CD4-positive, alpha-beta T cell treated with Interleukin-4 for 1 hour (primary cell): ENCODE data around the gene BIRC3.
"Not testable (repeated sequence)": the region's sequence is repeated elsewhere in the genome, so short reads cannot be mapped to it uniquely, and the experiment has no call there.

ENCODE experiments used
- DNase-seq, 2 donors: peaks; one replicate each; pipeline ENCODE4 v3.0.0-alpha.2; 2020 to 2022

BIRC3 gene

DNA sequence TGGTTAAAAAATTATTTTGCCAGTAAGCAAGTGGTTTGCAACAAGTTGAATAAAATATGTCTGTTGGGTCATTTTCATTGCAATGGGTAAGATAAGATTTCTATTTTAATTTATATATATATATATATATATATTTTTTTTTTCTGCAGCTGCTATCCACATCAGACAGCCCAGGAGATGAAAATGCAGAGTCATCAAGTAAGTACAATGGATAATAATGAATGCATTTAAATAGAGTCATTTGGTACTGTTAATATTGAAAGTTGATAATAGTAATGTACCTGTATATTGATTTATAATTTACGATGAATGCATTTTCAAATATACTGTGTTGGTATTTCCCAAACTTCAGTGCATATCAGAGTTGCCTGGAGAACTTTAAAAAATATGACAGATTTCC, 11.5 kb downstream of the BIRC3 start:
- no peak for DNase-seq

DNA sequence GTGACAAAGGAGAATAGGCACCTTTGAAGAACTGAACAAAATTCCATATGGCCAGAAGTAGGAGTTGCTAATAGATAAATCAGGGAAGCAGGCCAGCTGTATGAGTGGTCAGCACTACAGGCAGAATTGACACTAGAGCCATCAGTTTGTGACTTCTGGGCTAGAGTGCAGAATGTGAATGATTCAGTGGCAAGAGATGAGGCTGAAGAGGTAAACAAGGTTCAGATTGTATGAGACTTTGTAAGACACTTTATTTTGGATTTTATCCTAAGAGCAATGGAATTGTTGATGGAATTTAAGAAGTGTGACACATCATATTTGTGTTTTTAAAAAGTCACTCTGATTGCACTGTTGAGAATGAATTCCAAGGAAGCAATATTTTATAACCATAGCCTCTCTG, 12.9 kb downstream of the BIRC3 start:
- no peak for DNase-seq

DNA sequence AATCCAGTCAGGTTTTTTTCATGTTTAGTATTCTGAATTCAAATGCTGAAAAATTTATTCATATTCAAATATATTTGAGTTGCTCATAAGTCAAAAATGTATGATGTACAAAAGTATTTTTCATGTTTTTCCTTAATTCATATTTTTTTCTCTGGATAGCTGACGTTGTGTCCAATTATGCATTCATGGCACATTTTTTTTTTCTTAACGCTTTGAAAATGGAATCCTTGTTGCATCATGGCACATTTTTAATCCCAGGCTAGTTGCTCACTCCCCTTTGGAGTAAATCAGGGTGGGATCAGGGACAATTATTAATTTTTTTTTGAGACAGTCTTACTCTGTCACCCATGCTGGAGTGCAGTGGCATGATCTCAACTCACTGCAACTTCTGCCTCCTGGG, 14.1 kb downstream of the BIRC3 start:
- DNase-seq: no peak

DNA sequence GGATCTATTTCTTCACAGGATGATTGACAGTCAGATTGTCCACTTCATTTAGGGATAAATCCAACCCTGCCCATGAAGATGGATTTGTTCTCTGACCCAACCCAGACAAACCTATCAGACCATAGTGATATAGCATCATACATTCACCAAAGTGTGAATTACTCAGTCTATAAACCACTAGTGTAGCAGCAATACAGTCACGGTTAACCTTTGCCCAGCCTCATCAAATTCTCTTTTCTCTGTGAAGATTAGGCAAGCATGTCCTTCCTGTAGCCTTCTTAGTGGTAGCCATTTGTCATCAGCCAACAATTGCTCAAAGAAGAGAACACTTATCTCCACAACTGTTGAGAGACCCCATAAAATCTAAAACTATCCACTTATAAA, 15.3 kb downstream of the BIRC3 start:
- DNase-seq: no peak

DNA sequence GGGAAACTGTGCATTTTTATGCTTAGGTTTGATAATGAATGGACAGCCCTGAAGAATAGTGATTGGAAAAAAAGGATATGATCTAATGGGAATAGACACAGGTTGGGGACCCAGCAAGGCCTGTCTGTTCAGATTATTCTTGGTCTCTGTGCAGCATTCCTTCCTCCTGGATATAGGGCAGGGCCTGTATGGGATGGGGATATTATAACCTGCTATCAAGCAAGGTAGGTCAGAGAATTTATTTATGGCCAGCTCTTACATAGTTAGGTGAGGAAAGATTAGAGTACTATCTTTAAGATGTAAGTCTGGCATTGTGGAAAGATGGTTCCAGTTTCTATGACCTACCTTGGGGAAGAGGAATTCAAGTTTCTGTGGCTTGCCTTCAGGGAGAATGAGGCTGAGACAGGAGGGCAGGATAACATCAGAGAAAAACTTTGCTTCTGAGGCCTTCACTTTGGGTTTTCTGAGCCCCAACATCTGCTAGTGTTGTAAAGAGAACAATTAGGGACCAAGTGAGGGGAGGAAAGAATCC, 21.3 kb downstream of the BIRC3 start:
- no peak for DNase-seq

DNA sequence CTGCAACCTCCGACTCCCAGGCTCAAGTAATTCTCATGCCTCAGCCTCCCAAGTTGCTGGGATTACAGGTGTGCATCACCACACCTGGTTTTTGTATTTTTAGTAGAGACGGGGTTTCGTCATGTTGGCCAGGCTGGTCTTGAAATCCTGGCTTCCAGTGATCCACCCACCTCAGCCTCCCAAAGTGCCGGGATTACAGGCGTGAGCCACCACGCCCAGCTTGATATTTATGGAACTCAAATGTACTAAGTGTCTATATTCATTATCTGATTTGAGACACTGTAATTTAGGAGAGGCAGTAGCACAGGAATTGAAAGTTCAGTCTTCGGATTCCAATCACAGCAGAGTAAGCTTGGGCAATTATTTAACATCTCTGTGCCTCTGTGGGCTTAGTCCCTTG, 24.0 kb downstream of the BIRC3 start:
- not testable (repeated sequence) for DNase-seq

DNA sequence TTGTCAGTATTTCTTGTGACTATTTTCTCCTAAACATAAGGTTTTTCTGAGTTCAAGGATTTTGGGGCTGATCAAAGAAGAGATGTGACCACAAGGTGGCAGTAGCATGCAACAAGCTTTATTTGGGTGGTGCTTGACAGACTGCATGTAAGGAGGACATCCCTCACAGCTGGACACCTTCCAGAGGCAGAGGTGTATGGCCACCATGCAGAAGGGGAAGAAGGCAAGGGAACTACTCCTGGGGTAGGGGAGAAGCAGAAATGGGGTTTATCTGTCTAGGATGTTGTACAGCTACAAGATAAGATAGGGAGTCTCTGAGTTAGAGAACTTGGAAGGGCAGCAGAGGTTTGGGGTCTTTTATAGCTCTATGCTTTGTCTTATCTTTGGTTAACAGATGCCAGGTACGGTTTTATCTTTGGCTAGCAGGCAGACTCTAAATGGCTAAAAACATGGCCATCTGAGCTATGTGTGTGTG, 24.6 kb downstream of the BIRC3 start:
- DNase-seq: peak; percentile 80 to 84

DNA sequence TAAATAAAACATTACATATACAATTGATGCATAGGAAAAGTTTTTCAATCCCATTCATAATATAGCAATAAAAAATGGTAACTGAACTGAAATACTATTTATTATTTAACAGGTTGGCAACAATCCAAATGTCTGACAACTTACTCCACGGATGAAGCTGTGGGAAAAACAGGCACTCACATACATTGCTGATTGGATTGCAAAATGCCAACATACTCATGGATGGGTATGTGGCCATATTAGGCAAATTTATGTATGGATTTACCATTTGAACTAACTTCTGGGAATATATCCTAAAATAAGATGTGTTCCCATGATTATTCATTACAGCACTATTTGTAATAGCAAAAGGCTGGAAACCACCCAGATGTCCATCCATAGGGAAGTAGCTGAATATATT, 26.5 kb downstream of the BIRC3 start:
- DNase-seq: no peak

DNA sequence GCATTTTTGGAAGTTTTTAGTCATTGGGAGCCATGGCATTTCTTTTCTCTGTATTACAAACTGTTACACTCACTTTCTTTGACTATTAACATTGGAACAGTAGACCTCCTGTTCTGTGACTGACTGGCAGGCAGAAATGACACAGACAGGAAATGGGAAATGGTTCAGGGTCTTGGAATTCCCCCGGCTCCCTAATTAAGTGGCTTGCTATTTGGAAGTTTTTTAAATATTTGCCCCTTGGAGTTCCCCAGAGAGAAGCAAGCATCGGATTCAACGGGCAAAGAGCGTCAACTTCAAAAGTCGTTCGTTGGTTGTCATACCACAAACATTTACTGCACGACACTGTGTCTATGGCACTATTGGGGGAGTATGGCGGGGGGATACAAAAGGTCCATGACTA, 28.6 kb downstream of the BIRC3 start:
- DNase-seq: peak in 1 of 2 donors; percentile 49

DNA sequence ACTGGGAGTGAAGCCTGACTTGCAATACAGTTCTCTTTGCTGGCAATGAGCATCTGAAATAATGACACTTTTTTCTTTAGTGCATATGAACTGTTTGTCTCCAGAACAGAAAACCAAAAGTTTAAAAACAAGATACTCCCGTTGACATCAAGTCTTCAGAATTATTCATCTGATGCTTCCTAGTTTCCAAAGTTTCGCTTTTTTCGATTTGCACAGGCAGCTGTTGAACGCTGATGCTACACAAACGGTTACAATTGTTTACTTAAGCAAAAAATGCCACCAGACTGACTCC, 29.1 kb downstream of the BIRC3 start:
- DNase-seq: no peak

DNA sequence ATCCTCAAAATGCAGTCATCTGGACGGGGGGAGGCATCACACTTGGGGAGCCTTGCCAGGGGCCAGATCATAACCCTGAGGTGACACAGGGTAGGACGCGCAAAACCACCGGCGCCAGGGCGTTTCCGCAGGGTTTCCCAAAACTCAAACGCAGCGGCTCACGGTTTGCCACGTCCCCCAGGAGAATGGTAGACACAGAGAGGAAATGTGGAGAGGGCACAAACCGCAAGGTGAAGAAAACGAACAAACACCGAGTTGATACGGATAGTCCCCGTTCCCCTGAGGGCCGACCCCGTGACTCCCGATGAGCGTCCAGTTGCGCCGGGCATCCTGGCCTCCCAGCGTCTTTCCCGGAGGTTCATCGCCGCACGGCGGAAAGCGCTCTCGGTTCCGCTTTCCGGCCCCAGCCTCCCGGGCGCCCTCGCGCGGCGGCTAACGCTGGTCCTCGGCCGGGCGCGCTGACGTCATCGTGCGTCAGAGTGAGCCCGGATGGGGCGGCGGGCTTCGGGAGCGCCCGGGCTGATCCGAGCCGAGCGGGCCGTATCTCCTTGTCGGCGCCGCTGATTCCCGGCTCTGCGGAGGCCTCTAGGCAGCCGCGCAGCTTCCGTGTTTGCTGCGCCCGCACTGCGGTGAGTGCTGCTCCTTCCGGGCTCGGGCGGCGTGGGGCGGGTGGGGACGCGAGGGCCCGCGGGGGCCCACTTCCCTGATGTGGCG, 29.6 kb downstream of the BIRC3 start, which contains the start of gene BIRC2:
Gene BIRC2 (plus strand): TSS at position 467 of the 714 bp plus-strand sequence. CDS start 2,641 bp downstream, outside the sequence.
- peak; percentile 93 to 94 for DNase-seq

DNA sequence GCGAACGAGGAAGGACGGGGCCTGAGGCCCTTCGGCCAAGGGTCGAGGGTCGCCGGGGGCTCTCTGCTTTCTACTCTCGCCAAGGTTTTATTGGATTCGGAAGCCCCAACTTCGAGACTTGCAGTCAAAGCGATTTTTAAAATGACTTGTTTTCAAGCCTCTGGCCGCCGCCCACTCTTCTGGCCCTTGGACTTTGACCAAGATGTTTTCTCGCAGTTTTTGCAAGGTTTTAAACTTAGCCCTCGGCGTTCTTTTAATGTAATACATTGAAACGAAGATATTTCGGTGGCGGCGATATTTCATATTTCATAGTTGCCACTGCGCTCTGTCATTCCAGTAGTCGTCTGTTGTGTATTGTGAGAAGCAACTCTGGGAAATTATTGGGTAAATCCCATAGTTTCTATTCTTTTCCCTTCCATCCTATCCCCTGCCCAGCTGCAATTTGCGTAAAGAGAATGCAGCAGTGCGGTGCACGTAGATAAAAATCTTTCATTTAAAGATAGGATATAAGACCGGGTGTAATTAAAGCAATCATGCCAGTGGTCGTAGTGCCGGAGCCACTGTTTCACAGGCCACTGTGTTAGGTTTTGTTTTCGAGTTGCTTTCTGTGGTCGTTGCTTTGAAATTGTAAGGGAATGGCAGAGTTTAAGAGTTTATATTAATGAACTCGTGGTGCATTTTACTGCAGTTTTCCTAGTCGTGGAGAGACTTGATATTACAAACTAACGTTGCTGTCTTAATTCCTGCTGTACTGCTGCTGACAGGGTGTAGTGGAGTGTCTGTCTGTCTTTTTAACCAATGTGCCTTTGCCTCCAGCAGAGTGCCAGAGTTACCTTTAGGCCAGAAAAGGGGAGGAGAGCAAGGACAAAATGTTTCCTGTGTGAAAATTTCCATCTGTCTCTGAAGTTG, 30.4 kb downstream of the BIRC3 start:
- DNase-seq: peak in 1 of 2 donors; percentile 49

DNA sequence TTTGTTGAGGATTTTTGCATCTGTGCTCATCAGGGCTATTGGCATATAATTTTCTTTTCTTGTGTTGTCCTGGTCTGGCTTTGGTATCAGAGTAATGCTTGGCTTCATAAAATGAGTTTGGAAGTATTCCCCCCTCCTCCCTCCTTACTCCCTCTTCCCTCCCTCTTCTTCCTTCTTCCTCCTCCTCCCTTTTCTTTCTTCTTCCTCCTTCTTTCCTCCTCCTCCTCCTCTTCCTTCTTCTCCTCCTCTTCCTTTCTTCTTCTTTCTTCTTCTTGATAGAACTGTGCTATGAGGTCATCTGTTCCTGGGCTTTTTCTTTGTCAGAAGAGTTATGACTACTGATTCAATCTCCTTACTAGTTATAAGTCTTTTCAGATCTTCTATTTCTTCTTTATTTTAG, 39.8 kb downstream of the BIRC3 start:
- no peak for DNase-seq

DNA sequence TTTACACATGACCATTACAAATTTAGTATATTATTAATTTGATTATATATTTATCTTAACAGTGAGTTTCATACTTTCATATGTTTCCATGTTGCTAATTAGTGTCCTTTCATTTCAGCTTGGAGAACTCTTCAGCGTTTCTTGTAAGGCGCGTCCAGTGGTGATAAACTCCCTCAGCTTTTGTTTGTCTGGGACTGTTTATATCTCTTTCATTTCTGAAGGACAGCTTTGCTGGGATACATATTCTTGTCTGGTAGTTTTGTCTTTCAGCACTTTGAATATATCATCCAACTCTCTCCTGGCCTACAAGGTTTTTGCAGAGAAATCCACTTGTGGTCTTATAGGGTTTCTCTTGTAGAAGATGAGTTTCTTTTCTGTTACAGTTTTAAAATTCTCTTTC, 42.1 kb downstream of the BIRC3 start:
- DNase-seq: no peak

DNA sequence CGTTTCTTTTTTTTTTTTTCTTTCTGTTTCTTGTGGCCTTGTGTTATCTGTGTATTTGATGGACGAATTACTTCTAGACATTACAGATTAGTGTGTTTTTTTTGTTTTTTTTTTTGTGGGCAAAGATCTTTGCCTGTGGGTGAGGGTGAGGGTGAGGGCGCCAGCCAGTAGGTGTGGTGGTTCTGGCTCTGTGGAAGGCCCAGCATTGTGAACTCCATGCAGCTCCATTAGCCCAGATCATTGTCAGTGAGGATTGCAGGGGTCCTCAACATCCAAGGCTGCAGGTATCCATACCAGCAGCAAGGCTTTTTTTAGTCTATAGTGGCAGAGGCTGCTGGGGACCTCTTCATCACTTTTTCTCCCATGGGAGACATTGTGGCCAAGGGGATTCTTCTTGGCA, 43.4 kb downstream of the BIRC3 start:
- peak; percentile 29 to 40 for DNase-seq

DNA sequence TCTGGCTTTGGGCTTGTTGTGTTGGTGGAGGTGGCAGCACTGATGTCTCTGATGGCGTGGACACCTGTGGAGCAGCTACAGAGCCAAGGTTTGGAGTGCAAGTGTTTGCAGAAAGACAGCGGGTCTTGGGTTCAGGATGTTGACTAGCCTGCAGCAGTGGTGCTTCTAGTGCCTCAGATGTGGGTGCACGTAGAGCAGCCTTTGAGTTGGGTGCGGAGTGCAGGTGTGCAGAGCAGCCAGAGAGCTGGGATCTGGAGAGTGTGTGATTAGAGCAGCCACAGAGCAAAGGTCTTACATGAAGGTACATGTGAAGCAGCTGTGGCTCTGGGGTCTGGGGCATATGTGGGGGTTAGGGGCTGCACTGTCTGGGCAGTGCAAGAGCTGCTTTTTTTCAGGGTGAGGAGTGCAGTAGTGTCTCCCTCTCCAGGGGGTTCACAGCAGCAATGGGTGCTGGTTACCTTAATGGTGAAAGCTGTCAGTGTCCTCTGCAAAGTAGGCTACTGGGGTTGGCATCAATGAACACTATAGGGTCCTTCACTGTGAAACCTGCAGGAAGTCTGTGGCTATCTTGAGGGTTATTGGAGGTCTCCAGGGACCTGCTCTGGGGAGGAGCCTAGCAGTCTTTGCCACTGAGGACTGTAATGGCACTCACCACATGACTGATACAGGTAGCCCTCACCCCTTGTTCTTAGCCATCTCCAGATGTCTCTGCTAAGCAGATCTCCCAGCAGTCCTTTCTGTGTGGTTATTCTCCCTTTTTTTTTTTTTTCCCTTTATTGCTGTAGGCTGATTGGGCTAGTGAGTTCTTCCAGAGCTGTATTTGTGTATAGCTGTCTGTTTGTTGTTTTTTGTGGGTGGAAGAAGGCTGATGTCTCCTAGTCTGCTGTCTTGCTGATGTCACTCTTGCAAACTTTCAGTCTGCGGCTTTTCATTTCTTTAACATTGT, 44.1 kb downstream of the BIRC3 start:
- peak; percentile 54 to 58 for DNase-seq

DNA sequence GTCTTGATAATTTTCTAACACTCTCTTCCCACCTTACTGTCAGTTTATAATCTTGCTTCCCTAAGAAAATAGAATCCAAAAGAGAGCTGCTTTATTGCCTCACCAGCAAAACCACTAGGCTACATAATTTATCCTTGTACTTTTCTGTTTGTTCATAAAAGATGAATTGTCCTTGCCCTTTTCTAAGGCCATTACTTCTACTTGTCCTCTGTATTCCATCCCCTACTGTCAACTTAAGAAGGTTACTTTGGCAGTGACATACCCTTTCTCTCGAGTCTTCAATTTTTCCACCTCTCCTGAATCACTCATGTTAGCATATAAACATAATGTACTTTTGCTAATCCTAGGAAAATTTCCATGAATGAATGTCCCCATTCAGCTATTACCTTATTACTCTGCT, 47.7 kb downstream of the BIRC3 start:
- no peak for DNase-seq

DNA sequence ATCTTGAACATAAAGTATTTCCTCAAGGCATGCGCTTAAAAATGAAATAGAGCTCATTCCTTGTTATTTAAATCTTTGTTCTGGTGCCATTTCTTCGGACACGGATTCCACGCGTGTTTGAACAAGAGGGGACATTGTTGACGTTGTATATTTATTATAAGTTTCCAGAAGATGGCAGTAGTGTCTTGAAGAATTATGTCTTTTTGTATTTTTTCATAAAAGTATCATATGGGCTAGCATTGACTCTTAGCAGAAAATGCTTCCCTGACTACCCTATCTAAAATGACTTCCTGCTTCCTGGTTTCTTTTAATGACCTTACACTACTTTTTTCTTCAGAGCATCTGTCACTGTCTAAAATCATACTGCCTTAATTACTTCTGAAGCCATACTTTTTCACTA, 50.1 kb downstream of the BIRC3 start:
- peak in 1 of 2 donors; percentile 60 for DNase-seq

DNA sequence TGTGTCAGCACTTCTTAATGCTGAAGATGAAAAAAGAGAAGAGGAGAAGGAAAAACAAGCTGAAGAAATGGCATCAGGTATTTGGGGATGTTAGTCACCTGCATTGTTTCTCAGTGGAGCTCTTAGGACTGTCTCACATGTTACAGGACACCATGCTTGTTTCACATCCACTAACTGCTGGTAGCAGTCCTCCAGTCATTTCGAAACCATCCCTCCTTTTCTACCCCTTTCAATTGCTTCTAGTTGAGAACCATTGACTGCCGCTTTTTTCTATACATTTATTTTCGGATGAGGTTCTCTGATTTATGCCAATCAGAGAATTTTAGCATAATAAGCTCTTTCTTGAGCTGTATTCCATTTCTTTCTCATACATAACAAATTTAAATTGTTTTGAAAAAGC, 51.2 kb downstream of the BIRC3 start:
- no peak for DNase-seq

DNA sequence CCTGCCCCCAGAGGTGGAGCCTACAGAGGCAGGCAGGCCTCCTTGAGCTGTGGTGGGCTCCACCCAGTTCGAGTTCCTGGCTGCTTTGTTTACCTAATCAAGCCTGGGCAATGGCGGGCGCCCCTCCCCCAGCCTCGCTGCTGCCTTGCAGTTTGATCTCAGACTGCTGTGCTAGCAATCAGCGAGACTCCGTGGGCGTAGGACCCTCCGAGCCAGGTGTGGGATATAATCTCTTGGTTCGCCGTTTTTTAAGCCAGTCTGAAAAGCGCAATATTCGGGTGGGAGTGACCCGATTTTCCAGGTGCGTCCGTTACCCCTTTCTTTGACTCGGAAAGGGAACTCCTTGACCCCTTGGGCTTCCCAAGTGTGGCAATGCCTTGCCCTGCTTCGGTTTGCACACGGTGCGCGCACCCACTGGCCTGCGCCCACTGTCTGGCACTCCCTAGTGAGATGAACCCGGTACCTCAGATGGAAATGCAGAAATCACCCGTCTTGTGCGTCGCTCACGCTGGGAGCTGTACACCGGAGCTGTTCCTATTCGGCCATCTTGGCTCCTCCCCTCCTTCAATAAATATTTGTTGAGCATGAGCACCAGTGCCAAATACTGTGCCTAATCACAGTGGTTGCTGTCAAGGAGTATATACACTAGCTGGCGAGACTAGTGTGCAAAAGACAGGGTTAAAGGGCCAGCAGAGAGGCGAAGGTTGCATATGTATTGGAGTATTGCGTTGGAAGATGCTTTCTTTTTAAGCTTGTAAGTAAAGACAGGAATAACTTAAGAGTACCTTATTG, 57.5 kb downstream of the BIRC3 start:
- DNase-seq: not testable (repeated sequence)

DNA sequence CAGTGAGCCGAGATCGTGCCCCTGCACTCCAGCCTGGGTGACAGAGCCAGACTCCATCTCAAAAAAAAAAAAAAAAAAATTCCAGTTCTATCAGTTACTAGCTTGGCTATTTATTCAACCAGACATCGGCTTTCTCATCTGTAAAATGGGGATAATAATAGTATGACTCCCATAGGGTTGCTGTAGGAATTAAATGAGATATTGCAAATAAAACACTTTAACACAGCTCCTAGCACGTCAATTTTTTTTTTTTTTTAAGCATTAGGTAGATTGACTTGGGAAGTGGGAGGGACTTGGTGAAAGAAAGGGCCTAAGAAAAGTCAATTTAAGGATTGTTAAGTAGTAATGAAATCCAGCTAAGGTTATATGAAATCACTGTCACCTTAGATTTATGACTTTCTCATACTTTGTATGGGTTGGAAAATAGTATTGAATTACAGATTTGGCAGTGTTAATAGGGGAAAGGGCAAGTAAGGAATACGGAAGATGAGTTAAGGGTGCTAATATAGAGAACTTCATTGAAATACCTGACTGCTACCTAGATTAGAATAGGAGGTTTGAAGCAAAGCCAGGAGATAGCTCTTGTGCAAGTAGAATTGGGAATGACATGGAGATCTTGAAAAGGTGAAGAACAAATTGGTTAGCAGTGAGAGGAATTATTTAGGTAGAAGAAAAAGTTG, 58.6 kb downstream of the BIRC3 start:
- DNase-seq: no peak
